NCI-H526 treated with DMSO at 0.1 percent for 48 hours (cell line): ENCODE measurements around the gene CPA2.
"Not testable (repeated sequence)": the region's sequence is repeated elsewhere in the genome, so short reads cannot be mapped to it uniquely, and the experiment has no call there.

Experiments
- DNase-seq: peaks from one replicate; lab custom pipeline; 2025; lab: John Stamatoyannopoulos, UW

Gene CPA2

DNA sequence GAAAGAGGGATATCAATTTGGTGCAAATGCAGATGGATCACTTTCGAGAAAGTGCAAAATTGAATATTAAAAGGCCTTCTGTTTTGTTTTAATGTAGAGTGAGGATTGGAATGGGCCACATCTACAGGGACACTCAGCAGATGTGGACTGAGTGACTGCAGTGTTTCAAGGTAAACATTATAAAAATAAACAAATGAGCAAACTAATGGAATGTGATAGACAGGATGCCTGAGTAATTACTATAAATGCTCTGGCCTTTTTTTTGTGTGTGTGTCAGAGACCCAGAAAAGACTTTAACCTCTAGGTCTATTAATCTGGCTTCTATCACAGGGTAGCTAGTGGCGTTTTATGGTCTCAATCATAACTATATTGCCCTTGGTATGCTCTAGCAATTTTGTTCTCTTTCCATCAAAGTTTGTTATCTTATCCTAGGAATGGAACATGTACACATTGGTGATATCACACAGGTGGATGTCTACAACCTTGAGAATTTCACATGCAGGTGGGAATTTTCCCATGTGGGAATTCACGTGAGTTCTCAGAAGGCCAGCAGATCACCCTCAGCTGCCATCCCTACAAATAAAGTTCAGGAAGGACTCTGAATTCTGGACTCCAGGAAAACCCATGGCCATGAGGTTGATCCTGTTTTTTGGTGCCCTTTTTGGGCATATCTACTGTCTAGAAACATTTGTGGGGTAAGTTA is at the start of gene CPA2:
Gene CPA2 (plus strand): TSS at position 606 of the 703 bp plus-strand sequence. CDS start 19 bp downstream, at position 625.
- no peak for DNase-seq

DNA sequence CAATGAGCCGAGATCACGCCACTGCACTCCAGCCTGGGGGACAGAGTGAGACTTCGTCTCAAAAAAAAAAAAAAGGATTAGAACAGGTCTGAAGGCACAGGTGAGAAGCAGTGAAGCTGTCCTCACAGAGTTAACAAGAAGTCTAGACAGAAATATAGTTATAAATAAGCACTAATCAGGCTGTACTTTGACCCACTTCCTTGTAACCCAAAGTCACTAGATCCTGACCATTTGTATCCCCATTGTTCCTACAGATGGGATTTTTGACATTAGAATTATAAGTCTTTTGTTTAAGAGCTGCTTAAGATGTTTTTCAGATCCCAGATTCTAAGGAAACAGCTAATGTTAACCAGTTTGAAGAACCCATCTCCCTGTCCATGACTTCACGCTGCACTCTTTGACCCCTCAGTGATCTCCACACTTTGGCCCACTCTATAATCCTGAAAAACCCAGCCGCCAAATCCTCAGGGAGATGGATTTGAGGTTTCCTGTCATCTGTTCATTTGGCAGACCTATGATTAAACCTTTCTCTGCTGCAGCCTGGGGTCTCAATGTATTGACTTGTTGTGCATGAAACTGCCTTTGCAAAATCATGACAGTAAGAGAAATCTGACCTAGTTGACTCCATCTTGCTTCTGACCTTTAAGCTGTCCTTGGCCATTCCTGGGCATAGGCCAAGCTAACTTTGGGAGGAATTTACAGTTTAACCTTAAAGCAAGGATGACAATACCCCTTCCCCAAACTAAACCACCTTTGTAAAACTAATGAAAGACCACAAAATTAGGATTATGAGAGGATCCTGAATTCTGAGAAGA is 47.6 kb upstream of the CPA2 start:
- DNase-seq: no peak

DNA sequence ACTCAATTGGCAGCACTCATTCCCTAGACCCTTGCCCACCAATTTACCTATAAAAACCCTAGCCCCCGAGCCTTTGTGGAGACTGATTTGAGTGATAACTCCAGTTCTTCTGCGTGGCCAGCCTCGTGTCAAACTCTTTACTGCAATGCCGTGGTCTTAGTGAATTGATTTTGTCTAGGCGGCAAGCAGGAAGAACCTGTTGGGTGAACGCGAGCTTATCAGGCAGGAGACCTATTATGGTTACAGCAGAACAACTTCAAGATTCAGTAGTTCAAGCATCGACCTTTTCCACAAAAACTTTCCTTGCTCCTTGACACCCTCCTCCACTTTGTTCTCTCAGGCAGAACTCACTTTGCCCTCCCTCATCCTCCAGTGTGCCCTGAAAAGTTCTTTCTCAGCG is 46.8 kb upstream of the CPA2 start:
- DNase-seq: no peak

DNA sequence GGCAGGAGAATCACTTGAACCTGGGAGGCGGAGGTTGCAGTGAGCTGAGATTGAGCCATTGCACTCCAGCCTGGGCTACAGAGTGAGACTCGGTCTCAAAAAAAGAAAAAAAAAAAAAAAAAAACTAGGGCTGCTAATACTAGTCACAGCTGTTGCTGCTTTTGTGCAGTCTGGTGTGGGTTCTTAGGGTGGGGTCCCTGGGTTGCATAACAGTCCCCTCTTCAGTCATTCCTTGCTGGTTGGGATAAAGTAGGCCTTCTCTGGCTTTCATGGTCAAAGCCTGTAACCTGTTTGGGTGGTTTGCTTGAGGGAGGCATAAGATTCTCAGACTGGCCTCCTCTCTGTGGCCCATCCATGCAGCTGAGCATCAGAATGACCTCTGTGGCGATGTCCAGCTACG is 44.9 kb upstream of the CPA2 start:
- no peak for DNase-seq

DNA sequence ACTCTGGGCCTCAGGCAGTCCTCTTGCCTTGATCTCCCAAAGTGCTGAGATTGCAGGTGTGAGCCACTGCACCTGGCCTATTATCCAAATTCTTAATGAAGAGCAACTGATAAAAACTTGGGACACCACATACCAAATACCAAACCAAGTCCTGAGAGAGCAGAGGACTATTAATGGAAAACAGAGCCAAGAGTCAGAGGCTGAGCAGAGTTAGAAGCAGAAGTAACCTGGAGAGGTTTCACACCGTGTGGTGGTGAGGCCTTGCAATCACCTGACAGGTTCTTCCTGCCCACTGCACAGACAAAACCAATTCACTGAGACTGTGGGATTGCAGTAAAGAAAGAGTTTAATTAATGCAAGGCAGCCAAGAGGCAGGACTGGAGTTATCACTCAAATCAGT is 43.0 kb upstream of the CPA2 start:
- DNase-seq: no peak

DNA sequence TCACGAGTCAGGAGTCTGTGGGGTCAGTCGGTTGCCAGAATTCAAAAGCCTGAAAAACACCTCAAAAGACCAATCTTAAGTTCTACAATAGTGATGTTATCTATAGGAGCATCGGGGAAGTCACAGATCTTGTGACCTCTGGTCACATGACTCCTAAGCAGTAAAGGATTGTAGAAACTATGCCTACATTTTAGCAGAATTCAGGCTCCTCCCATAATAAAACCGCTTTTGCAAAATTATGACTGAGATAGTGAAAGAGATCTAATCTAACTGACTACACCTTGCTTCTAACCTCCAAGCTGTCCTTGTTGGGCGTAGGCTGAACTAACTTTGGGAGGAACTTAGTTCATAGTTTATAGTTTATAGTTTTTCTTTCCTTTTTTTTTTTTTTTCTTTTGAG is 42.5 kb upstream of the CPA2 start:
- DNase-seq: no peak

DNA sequence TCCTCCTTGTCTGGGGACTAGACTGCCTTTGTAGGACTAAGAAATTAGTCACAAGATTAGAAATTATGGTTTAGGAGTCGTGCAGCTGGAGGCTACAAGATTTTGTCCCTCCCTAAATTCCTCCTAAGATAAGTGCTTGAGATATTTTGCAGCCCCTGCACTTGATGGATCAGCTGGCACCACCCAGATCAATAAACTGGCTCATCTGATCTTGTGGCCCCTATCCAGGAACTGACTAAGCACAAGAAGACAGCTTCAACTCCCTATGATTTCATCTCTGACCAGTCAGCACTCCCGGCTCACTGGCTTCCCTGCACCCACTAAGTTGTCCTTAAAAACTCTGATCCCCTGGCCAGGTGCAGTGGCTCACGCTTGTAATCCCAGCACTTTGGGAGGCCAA is 41.7 kb upstream of the CPA2 start:
- not testable (repeated sequence) for DNase-seq

DNA sequence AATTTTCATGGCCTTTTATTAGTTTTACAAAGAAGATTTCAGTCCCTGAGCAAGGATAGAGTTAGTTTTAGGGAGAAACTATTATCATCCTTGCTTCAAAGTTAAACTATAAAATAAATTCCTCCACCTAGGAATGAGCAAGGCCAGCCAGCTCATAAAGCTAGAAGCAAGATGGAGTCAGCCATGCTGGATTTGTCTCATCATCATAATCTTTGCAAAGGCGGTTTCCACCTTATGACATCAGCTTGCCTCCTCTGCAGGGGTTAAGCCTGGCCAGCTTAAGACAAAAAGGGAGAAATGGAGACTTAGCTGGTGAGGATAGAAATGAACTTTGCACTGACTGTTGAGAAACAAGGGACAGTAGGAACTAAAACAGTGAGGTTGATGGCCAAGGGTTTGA is 40.3 kb upstream of the CPA2 start:
- no peak for DNase-seq

DNA sequence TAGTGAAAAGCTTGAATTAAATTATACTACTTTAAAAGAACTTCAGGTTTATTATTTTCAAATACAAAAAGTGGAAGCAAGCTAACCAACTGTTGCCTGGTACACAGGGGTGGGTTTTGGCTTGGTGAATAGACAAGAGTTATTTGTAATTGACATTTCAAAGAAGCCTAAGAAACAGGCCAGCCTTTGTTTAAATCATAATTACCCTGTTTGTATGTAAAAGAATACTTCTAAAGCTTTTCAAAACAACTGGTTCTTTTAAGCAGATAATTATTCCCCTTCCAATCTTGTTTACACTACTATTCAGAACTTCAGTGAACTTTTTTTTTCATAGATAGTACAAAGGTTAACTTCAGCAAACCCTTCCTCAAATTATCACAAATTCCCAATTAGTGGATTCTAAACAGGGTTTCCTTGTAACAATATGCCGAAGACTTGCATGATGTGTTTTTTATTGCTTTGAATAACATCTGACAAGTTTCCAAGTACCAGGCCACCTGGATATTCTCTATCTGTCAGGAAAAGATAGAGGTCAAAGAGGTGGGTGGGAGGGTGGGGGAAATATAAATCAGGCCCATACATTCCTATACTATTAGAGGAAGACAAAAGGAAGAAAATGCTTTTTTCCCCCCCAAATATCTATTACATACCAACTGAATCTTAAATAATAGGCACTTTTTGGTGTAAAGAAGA is 38.6 kb upstream of the CPA2 start:
- DNase-seq: no peak

DNA sequence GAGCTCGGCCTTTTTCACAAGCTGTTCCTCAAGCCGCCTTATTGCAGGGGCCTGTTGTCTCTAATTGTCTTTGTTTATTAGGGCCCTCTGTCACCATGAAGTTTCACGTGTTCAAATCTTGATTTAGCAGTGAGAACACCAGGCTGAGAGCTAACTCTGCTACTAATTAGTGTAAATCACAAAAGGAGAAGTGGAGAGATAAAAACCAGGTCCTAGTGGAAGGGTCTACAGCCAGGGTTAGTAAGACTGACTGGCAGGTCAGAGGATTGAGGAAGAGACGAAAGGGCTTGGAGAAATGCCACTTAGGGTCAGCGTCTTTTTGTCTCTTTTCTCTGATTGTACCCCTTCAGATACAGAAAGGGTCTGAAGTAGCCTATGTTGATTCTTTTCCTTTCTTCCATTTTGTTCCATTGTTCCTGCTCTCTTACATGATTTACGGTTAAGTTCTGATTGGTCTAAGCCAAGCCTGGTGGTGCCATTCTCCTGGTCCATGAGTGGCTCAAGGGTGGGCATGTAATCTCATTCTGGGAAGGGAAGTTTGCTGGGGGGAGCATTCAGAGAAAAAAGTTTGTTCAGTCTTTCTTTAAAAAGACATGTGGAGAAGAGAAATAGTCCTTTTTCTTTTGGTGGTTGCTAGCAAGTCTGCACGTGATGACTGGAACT is 37.7 kb upstream of the CPA2 start:
- no peak for DNase-seq

DNA sequence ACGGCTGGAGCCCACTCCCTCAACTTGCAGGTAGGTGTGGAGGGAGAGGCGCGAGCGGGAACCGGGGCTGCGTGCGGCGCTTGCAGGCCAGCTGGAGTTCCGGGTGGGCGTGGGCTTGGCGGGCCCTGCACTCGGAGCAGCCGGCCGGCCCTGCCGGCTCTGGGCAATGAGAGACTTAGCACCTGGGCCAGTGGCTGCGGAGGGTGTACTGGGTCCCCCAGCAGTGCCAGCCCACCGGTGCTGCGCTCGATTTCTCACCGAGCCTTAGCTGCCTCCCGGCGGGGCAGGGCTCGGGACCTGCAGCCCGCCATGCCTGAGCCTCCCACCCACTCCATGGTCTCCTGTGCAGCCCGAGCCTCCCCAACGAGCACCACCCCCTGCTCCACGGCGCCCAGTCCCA is 36.7 kb upstream of the CPA2 start:
- not testable (repeated sequence) for DNase-seq

DNA sequence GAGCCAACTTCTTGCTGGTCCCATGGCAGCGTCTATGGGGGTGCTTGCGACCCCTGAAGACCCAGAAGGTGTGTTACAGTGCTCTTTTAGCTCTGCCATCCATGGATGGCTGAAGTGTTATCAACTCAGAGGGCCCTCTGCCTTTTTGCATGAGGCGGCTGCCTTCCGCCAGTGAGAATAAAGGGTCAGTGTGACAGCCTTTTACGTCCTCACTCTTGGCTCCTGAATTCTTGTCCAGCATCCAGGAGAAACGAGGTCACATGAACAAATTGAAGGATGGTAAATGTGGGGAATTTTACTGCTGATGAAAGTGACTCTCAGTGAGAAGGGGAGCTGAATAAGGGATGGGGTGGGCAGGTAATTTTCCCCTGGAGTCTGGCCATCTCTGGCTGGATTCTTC is 34.9 kb upstream of the CPA2 start:
- DNase-seq: no peak

DNA sequence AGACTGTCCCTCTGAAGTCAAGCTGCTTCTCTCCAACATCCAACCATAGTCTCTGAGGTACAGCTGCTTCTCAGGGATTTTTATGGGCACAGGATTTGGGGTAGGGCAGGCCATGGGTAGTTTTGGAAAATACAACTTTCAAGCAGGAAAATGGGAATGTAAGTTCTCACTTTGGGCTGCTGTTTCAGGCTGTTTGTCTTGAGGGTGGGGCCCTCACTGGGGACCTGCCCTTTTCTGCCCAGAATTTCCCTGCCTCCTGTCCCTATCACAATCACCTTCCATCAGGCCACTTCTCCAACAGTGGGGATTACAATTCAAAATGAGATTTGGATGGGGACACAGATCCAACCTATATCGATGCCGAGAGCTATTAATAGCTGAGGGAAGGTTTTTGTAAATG is 34.5 kb upstream of the CPA2 start:
- DNase-seq: no peak

DNA sequence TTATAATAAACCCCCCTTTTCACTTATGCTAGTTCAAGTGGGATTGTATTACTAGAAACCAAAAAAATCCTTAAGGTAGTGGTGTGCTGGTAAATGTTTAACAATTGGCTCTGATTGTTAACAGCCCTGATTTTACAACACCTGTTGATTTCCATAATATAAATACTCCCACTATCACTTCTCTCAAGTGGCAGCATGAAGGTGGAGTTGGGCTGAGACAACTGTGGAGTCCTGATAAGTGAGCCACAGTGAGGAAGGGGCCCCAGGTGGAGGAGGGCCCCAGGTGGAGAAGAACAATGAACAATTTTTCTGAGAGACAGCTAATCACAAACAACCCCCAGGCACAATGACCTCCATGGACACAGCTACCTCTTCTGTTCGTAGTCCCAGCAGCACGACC is 32.6 kb upstream of the CPA2 start:
- no peak for DNase-seq

DNA sequence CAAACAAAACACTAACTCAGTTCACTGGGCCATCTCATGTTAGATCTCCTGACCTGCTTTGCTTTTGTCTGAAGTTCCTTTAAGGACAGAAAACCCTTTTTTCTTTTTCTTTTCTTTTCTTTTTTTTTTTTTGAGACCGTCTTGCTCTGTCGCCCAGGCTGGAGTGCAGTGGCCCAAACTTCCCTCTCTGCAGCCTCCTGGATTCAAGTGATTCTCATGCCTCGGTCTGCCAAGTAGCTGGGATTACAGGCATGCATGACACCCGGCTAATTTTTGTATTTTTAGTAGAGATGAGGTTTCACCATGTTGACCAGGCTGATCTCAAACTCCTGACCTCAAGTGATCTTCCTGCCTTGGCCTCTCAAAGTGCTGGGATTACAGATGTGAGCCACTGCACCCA is 30.3 kb upstream of the CPA2 start:
- not testable (repeated sequence) for DNase-seq

DNA sequence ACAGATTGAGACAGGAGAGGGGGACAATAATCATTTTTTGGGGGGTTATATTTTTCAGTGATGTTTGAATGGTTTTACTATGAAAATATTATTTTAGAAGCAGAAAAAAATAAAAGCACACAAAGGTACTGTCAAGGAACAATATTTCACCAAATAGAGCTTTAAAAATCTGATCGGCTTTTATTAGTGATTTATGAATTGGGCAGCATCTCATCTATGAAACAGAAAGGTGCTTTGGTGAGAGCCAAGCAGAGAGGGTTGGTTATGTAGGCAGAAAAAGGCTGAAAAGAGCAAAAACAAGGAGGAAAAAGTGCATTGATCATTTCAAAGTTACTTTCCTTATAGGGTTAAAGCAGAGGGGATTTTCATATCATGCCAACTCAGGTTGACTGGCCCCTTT is 26.4 kb upstream of the CPA2 start:
- no peak for DNase-seq

DNA sequence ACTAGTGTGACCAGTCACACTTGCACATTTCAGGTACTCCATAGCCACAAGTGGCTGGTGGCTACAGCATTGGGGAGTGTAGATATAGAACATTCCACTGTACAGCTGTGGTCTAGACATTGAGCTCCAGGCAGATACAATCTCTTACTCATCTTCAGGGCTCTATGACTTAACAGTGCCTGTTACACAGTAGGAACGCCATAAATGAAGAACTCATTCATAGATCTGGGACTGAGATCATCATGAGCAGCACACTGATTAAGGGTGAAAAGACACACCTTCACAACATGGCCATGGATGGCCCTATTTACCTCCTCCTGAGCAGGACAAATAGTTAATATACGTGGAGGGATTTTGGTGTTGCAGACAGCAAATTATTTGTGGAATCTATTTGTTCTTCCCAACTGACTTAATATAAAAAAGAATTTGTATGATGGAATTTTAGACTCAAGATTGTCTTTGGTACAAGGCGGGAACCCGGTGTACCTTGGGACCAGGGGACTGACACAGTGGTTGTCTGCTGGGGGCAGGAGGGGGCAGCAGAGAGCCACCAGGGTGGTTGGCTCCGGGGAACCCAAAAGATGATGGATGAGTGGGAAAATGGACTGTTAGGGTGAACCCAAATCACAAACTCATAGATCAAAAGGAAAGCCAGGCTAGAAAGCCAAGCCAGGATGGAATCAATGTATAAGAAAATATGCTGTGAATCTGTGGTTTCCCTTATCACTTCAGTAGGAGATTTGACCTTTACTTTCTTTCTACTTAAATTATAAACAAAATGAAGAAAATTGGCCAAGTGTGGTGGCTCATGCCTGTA is 24.3 kb upstream of the CPA2 start:
- peak; percentile 40 for DNase-seq

DNA sequence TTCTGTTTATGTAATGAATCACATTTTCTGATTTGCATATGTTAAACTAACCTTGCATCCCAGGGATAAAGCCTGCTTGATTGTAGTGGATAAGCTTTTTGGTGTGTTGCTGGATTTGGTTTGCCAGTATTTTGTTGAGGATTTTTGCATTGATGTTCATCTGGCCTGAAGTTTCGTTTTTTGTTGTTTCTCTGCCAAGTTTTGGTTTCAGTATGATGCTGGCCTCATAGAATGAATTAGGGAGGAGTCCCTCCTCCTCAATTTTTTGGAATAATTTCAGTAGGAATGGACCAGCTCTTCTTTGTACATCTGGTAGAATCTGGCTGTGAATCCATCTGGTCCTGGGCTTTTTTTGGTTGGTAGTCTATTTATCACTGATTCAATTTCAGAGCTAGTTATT is 23.2 kb upstream of the CPA2 start:
- DNase-seq: not testable (repeated sequence)

DNA sequence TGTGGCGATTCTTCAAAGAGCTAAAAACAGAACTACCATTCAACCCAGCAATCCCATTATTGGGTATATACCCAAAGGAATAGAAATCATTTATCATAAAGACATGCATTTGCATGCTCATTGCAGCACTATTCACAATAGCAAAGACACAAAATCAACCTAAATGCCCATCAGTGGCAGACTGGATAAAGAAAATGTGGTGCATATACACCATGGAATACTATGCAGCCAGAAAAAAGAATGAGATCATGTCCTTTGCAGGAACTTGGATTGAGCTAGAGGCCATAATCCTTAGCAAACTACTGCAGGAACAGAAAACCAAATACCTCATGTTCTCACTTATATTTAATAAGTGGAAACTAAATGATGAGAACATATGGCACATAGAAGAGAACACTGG is 20.2 kb upstream of the CPA2 start:
- DNase-seq: not testable (repeated sequence)

DNA sequence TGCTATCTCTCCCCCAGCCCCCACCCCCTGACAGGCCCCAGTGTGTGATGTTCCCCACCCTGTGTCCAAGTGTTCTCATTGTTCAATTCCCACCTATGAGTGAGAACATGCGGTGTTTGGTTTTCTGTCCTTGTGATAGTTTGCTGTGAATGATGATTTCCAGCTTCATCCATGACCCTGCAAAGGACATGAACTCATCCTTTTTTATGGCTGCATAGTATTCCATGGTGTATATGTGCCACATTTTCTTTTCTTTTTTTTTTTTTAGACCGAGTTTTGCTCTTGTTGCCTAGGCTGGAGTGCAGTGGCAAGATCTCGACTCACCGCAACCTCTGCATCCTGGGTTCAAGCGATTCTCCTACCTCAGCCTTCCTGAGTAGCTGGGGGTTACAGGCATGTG is 17.8 kb upstream of the CPA2 start:
- not testable (repeated sequence) for DNase-seq

DNA sequence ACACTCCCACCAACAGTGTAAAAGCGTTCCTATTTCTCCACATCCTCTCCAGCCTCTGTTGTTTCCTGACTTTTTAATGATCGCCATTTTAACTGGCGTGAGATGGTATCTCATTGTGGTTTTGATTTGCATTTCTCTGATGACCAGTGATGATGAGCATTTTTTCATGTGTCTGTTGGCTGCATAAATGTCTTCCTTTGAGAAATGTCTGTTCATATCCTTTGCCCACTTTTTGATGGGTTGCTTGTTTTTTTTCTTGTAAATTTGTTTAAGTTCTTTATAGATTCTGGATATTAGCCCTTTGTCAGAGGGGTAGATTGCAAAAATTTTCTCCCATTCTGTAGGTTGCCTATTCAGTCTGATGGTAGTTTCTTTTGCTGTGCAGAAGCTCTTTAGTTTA is 17.0 kb upstream of the CPA2 start:
- not testable (repeated sequence) for DNase-seq

DNA sequence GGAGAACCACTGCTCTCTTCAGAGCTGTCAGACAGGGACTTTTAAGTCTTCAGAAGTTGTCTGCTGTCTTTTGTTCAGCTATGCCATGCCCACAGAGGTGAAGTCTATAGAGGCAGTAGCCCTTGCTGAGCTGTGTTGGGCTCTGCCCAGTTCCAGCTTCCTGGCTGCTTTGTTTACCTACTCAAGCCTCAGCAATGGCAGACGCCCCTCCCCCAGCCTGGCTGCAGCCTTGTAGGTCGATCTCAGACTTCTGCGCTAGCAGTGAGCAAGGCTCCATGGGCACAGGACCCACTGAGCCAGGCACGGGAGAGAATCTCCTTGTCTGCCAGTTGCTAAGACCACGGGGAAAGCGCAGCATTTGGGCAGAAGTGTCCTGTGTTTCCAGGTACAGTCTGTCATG is 12.1 kb upstream of the CPA2 start:
- DNase-seq: no peak
